ENCODE measurements around the gene OR1I1.

The OR1I1 gene

GRCh38 chr19:15098460-15098859 is 16.4 kb downstream of the OR1I1 start:
- no peak for DNase-seq (ENCODE audit: low read depth in 2 of 2)

GRCh38 chr19:15099017-15099582 is 17.1 kb downstream of the OR1I1 start:
- DNase-seq (ENCODE audit: low read depth in 2 of 2), result no peak

- DNase-seq (ENCODE audit: low read depth in 2 of 2), result peak in 1 of 2 donors; percentile 13
Observed at GRCh38 chr19:15101479-15102082, 19.6 kb downstream of the OR1I1 start.

- DNase-seq (ENCODE audit: low read depth in 2 of 2), result no peak
Observed at GRCh38 chr19:15104003-15104402, 22.0 kb downstream of the OR1I1 start.

- DNase-seq (ENCODE audit: low read depth in 2 of 2), result no peak
Observed at GRCh38 chr19:15104411-15104810, 22.4 kb downstream of the OR1I1 start.

GRCh38 chr19:15105044-15105443 is 23.0 kb downstream of the OR1I1 start:
- DNase-seq (ENCODE audit: low read depth in 2 of 2), result no peak

- DNase-seq (ENCODE audit: low read depth in 2 of 2), result no peak
Observed at GRCh38 chr19:15107061-15108010, 25.3 kb downstream of the OR1I1 start, which contains the start of gene SYDE1. TSS of gene SYDE1 (plus strand) at chr19:15107401. CDS start at chr19:15107434, 33 bp downstream.

- no peak for DNase-seq (ENCODE audit: low read depth in 2 of 2)
Observed at GRCh38 chr19:15108145-15108844, 26.3 kb downstream of the OR1I1 start.

- no peak for DNase-seq (ENCODE audit: low read depth in 2 of 2)
Observed at GRCh38 chr19:15108845-15109767, 27.1 kb downstream of the OR1I1 start.

- no peak for DNase-seq (ENCODE audit: low read depth in 2 of 2)
Observed at GRCh38 chr19:15109768-15110417, 27.9 kb downstream of the OR1I1 start.

- no peak for DNase-seq (ENCODE audit: low read depth in 2 of 2)
Observed at GRCh38 chr19:15110418-15110815, 28.4 kb downstream of the OR1I1 start.

- DNase-seq (ENCODE audit: low read depth in 2 of 2), result no peak
Observed at GRCh38 chr19:15111758-15112157, 29.7 kb downstream of the OR1I1 start.

GRCh38 chr19:15112385-15112784 is 30.4 kb downstream of the OR1I1 start:
- DNase-seq (ENCODE audit: low read depth in 2 of 2), result no peak

- no peak for DNase-seq (ENCODE audit: low read depth in 2 of 2)
Observed at GRCh38 chr19:15113245-15114152, 31.5 kb downstream of the OR1I1 start.

GRCh38 chr19:15114153-15114540 is 32.1 kb downstream of the OR1I1 start:
- DNase-seq (ENCODE audit: low read depth in 2 of 2), result no peak

- no peak for DNase-seq (ENCODE audit: low read depth in 2 of 2)
Observed at GRCh38 chr19:15115080-15115479, 33.1 kb downstream of the OR1I1 start.

GRCh38 chr19:15115762-15116615 is 34.0 kb downstream of the OR1I1 start:
- no peak for DNase-seq (ENCODE audit: low read depth in 2 of 2)

GRCh38 chr19:15116856-15117255 is 34.8 kb downstream of the OR1I1 start:
- no peak for DNase-seq (ENCODE audit: low read depth in 2 of 2)

Data from stimulated activated CD8-positive, alpha-beta memory T cell treated with anti-CD3 and anti-CD28 coated beads, Interleukin-7, amount 100 ng/mL, for 1 hour (primary cell).